HepG2 (cell line): ENCODE measurements around the gene BRAP. TPM values are rescaled to one million over a fixed set of nuclear protein-coding genes. Genes with fewer than 3 reads are reported as not detected.

Source experiments
- AHDC1 ChIP-seq: sonication (generic); formaldehyde crosslinking; IDR thresholded peaks from 2 replicates; pipeline ENCODE4 v1.5.1; 2020; ENCODE audit warnings: mild to moderate bottlenecking, missing genetic modification reagents, borderline replicate concordance
- ERF ChIP-seq: IDR thresholded peaks from 2 replicates; pipeline ENCODE4 v1.6.1; 2018; ENCODE audit warnings: missing biosample characterization, missing genetic modification reagents
- GLI4 ChIP-seq: sonication (generic); formaldehyde crosslinking; IDR thresholded peaks from 2 replicates; pipeline ENCODE4 v1.5.1; 2020; ENCODE audit warnings: missing genetic modification reagents, mild to moderate bottlenecking, moderate library complexity, borderline replicate concordance
- HIVEP1 ChIP-seq: sonication (generic); formaldehyde crosslinking; IDR thresholded peaks from 2 replicates; pipeline ENCODE4 v1.4.0; 2020; ENCODE audit warnings: mild to moderate bottlenecking, missing genetic modification reagents
- HNF4A ChIP-seq: sonication (generic); formaldehyde crosslinking; IDR thresholded peaks from 2 replicates; pipeline ENCODE4 v1.4.0; 2020; ENCODE audit warnings: missing genetic modification reagents
- KAT2B ChIP-seq: fragments of 150-350 bp; IDR thresholded peaks from 2 replicates; pipeline ENCODE4 v1.6.1; 2014; ENCODE audit warnings: low read depth, low read length, borderline replicate concordance
- MAF1 ChIP-seq: sonication (generic); formaldehyde crosslinking; IDR thresholded peaks from 2 replicates; pipeline ENCODE4 v1.5.0; 2020; ENCODE audit warnings: missing genetic modification reagents, borderline replicate concordance
- MIER3 ChIP-seq: IDR thresholded peaks from 2 replicates; pipeline ENCODE4 v1.6.1; 2016; ENCODE audit warnings: missing compliant biosample characterization, borderline replicate concordance
- NFATC3 ChIP-seq: sonication (generic); formaldehyde crosslinking; IDR thresholded peaks from 2 replicates; pipeline ENCODE4 v1.5.1; 2020; ENCODE audit warnings: mild to moderate bottlenecking, missing genetic modification reagents
- PBX3 ChIP-seq: sonication (generic); formaldehyde crosslinking; IDR thresholded peaks from 2 replicates; pipeline ENCODE4 v1.8.1; 2023; ENCODE audit warnings: missing genetic modification reagents, inconsistent platforms, borderline replicate concordance
- PHB2 ChIP-seq: fragments of 450-650 bp; IDR thresholded peaks from 2 replicates; pipeline ENCODE4 v1.6.1; 2018; ENCODE audit not compliant: partially characterized antibody
- SIN3A ChIP-seq: IDR thresholded peaks from 2 replicates; pipeline ENCODE4 v1.6.1; 2011; ENCODE audit warnings: low read depth, mild to moderate bottlenecking, control low read depth, low read length, borderline replicate concordance
- SMAD9 ChIP-seq: sonication (generic); formaldehyde crosslinking; IDR thresholded peaks from 2 replicates; pipeline ENCODE4 v1.5.1; 2020; ENCODE audit warnings: mild to moderate bottlenecking, missing genetic modification reagents
- SRY ChIP-seq: sonication (generic); formaldehyde crosslinking; IDR thresholded peaks from 2 replicates; pipeline ENCODE4 v1.8.0; 2022; ENCODE audit warnings: mild to moderate bottlenecking, missing genetic modification reagents
- ZC3H13 ChIP-seq: sonication (generic); formaldehyde crosslinking; IDR thresholded peaks from 2 replicates; pipeline ENCODE4 v1.8.1; 2023; ENCODE audit warnings: mild to moderate bottlenecking, missing genetic modification reagents, moderate library complexity
- ZFP41 ChIP-seq: sonication (generic); formaldehyde crosslinking; IDR thresholded peaks from 2 replicates; pipeline ENCODE4 v1.4.0; 2020; ENCODE audit warnings: mild to moderate bottlenecking, missing genetic modification reagents, borderline replicate concordance
- ZNF451 ChIP-seq: sonication (generic); formaldehyde crosslinking; IDR thresholded peaks from 2 replicates; pipeline ENCODE4 v1.5.0; 2020; ENCODE audit warnings: mild to moderate bottlenecking, missing genetic modification reagents
- ZNF552 ChIP-seq: sonication (generic); formaldehyde crosslinking; IDR thresholded peaks from 2 replicates; pipeline ENCODE4 v1.9.0; 2022; ENCODE audit warnings: missing genetic modification reagents, mild to moderate bottlenecking, borderline replicate concordance
- ZNF589 ChIP-seq: sonication (generic); formaldehyde crosslinking; conservative IDR thresholded peaks from 2 replicates; pipeline ENCODE4 v1.8.0; 2022; ENCODE audit warnings: mild to moderate bottlenecking, moderate library complexity, missing genetic modification reagents
- ZNF597 ChIP-seq: sonication (generic); formaldehyde crosslinking; IDR thresholded peaks from 2 replicates; pipeline ENCODE4 v1.5.0; 2020; ENCODE audit warnings: missing genetic modification reagents
- ZSCAN29 ChIP-seq: sonication (generic); formaldehyde crosslinking; conservative IDR thresholded peaks from 2 replicates; pipeline ENCODE4 v1.4.0; 2020; ENCODE audit warnings: mild to moderate bottlenecking, missing genetic modification reagents
- polyA plus RNA-seq, 8 experiments: library from polyadenylated mRNA; depleted of rRNA in 3 of 8; stranded (reverse) in 7 of 8; unstranded in 1 of 8; fragments of >200 nt; fragmentation: Illumina TruSeq in 4 of 8; extraction: Trizol in 4 of 8; gene quantifications; 2 replicates each; pipeline versions ENCODE4 v1.2.1 to v1.2.3, GENCODE V29; 2011 to 2016; ENCODE audit warnings: low read depth in 4 of 8, missing spikeins in 1 of 8, mixed read lengths in 1 of 8; ENCODE audit not compliant: insufficient read depth in 1 of 8
- total RNA-seq, 5 experiments: library from RNA; depleted of rRNA; stranded (reverse); fragments of >200 nt; fragmentation: Illumina TruSeq; extraction: Trizol; gene quantifications; 2 replicates each; pipeline ENCODE4 v1.2.3, GENCODE V29; 2016; ENCODE audit warnings: low read depth in 1 of 5

BRAP gene
- total and polyA plus RNA-seq, 2 of the 13 experiments (the other 11 are each of a cell fraction or from before 2014, with no cell fraction given) = 8.1 to 15.4 TPM

- TF ChIP-seq ZC3H13 (CRISPR knock-in tag) (no peak), SRY (CRISPR knock-in tag) (peak; percentile 90; the same call in 1 of the 2 replicates), AHDC1 (CRISPR knock-in tag) (0 out of 2 replicates have a peak, but pooled peaks have one; percentile 25), MIER3 (CRISPR knock-in tag) (no peak; the same call in 1 of the 2 replicates), ZNF597 (CRISPR knock-in tag) (no peak), SMAD9 (CRISPR knock-in tag) (no peak), ZNF589 (CRISPR knock-in tag) (no peak; the same call in 1 of the 2 replicates), HIVEP1 (CRISPR knock-in tag) (0 out of 2 replicates have a peak, but pooled peaks have one; percentile 20), ERF (peak; percentile 85), NFATC3 (CRISPR knock-in tag) (no peak; the same call in 1 of the 2 replicates), ZNF451 (CRISPR knock-in tag) (no peak; the same call in 1 of the 2 replicates), KAT2B (no peak), ZNF552 (CRISPR knock-in tag) (peak; percentile 38; the same call in 1 of the 2 replicates), PBX3 (CRISPR knock-in tag) (no peak), GLI4 (CRISPR knock-in tag) (0 out of 2 replicates have a peak, but pooled peaks have one; percentile 43), ZFP41 (CRISPR knock-in tag) (no peak), SIN3A (peak; percentile 82), MAF1 (no peak), PHB2 (no peak), ZSCAN29 (CRISPR knock-in tag) (no peak), HNF4A (peak; percentile 29)
Observed at GRCh38 chr12:111685811-111686573, at the start of gene BRAP, which contains the start of gene ACAD10 (continued).
